DOHH2 (cell line): ENCODE results near the gene SGPP1.

Experiments
- CTCF ChIP-seq: fragments of 200-600 bp; sonication (generic); IDR thresholded peaks from one replicate; pipeline ENCODE4 v1.5.1; 2014; ENCODE audit warnings: antibody characterized with exemption, mild to moderate bottlenecking, low read depth, low read length; ENCODE audit not compliant: poor library complexity, severe bottlenecking
- EZH2phosphoT487 ChIP-seq: fragments of 200-600 bp; sonication (generic); IDR thresholded peaks from 2 replicates; pipeline ENCODE4 v1.6.1; 2017; ENCODE audit warnings: borderline replicate concordance, mild to moderate bottlenecking, antibody characterized with exemption, low read length, moderate library complexity, mixed read lengths

DNA sequence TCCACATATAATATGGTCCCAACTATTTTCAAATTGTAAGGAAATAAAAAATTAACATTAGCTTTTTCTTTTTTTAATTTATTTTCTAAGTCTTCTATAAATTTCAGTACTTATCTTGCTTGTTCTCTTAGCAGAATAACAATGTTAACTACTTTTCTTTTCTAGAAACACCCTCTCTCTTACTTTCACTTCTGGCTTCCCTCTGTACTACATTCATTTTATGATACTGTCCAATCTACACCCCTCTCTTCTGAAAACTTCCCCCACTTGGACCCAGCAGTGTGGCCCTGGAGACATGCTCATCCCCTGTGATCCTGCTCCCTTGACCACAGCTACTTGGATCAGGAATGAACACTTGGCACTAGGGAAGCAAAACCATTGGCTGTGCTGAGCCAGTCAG is 15.7 kb downstream of the SGPP1 start:
- TF ChIP-seq CTCF (no peak), EZH2phosphoT487 (no peak)
